ENCODE results near the gene MYO1F.

The MYO1F gene

GRCh38 chr19:8489561-8490394 lies 87.5 kb downstream of the MYO1F start:
- DNase-seq = no peak

GRCh38 chr19:8488365-8488764 lies 88.9 kb downstream of the MYO1F start:
- no peak for DNase-seq

- DNase-seq = peak; percentile 75
Measured at GRCh38 chr19:8487137-8487851, 89.9 kb downstream of the MYO1F start.

- no peak for DNase-seq
Measured at GRCh38 chr19:8486661-8487136, 90.5 kb downstream of the MYO1F start.

GRCh38 chr19:8485561-8486371 lies 91.5 kb downstream of the MYO1F start:
- no peak for DNase-seq

GRCh38 chr19:8484331-8484894 lies 92.8 kb downstream of the MYO1F start:
- DNase-seq = no peak

GRCh38 chr19:8483165-8483564 lies 94.1 kb downstream of the MYO1F start:
- no peak for DNase-seq

GRCh38 chr19:8482696-8483095 lies 94.5 kb downstream of the MYO1F start:
- no peak for DNase-seq

- no peak for DNase-seq
Measured at GRCh38 chr19:8481616-8482015, 95.6 kb downstream of the MYO1F start.

- no peak for DNase-seq
Measured at GRCh38 chr19:8481201-8481600, 96.0 kb downstream of the MYO1F start.

GRCh38 chr19:8478598-8478997 lies 98.6 kb downstream of the MYO1F start:
- DNase-seq = no peak

GRCh38 chr19:8477889-8478288 lies 99.4 kb downstream of the MYO1F start:
- no peak for DNase-seq

- no peak for DNase-seq
Measured at GRCh38 chr19:8476524-8476923, 100.7 kb downstream of the MYO1F start.

- DNase-seq = no peak
Measured at GRCh38 chr19:8475005-8475404, 102.2 kb downstream of the MYO1F start.

- DNase-seq = no peak
Measured at GRCh38 chr19:8473648-8474476, 103.4 kb downstream of the MYO1F start.

All from CD4-positive, alpha-beta T cell treated with Interleukin-6 for 4 hours (primary cell).